Breast epithelium (tissue), 4 donors: ENCODE measurements around the gene GPR149. TPM values are rescaled to one million over a fixed set of nuclear protein-coding genes. Genes with fewer than 3 reads are reported as not detected.

ENCODE experiments used
- DNase-seq, 2 donors: peaks; one replicate each; pipeline ENCODE4 v3.0.0-alpha.2; 2019; ENCODE audit warnings: low spot score in 2 of 2
- H3K27ac ChIP-seq, 2 donors: fragments of 200-600 bp; sonication (generic) in 1 of 2; one replicate each; pipeline ENCODE4 v1.5.1; 2016 to 2019; ENCODE audit warnings: mild to moderate bottlenecking in 1 of 2
- H3K27me3 ChIP-seq, 2 donors: fragments of 200-600 bp; sonication (generic) in 1 of 2; one replicate each; pipeline versions ENCODE4 v1.5.1 to v1.6.0; 2017 to 2019; ENCODE audit warnings: control low read depth in 1 of 2, mild to moderate bottlenecking in 1 of 2
- H3K36me3 ChIP-seq: fragments of 200-600 bp; one replicate; pipeline ENCODE4 v1.5.1; 2019
- H3K4me1 ChIP-seq, 2 donors: fragments of 200-600 bp; sonication (generic); one replicate each; pipeline ENCODE4 v1.5.1; 2016 to 2019; ENCODE audit warnings: control low read depth in 1 of 2
- H3K4me3 ChIP-seq, 3 donors: fragments of 200-600 bp; sonication (generic); 1 replicate in 2 of 3; 2 replicates in 1 of 3; pipeline ENCODE4 v1.5.1; 2016 to 2019; ENCODE audit warnings: mild to moderate bottlenecking in 3 of 3, moderate library complexity in 2 of 3
- H3K9me3 ChIP-seq, 2 donors: fragments of 200-600 bp; sonication (generic) in 1 of 2; one replicate each; pipeline ENCODE4 v1.5.1; 2016 to 2019; ENCODE audit warnings: control low read depth in 1 of 2
- POLR2A ChIP-seq: fragments of 450-650 bp; IDR thresholded peaks from one replicate; pipeline ENCODE4 v1.6.1; 2016; ENCODE audit warnings: antibody characterized with exemption, mild to moderate bottlenecking, moderate library complexity
- POLR2AphosphoS5 ChIP-seq, 3 donors: sonication (generic); formaldehyde crosslinking; IDR thresholded peaks; one replicate each; pipeline ENCODE4 v1.6.1; 2017; ENCODE audit warnings: antibody characterized with exemption in 3 of 3
- intact Hi-C: fragments of 100-400 bp; cut with DNase I; formaldehyde crosslinking; loops from one replicate; pipeline ENCODE4 v1.15.1; 2023; ENCODE audit warnings: low total_unique reads
- total RNA-seq, 3 donors: library from RNA; depleted of rRNA; stranded (reverse); fragments of >200 nt; gene quantifications; one replicate each; pipeline ENCODE4 v1.1.0, GENCODE V29; 2016
- TF ChIP-seq, protein P1 (sequence below), 3 donors: fragments of 450-650 bp; IDR thresholded peaks; one replicate each; pipeline ENCODE4 v1.5.1; 2016 to 2017; ENCODE audit warnings: antibody characterized with exemption in 3 of 3, mild to moderate bottlenecking in 3 of 3, moderate library complexity in 3 of 3

The GPR149 gene
- total RNA-seq, 3 donors from 2014 or later = not detected

DNA sequence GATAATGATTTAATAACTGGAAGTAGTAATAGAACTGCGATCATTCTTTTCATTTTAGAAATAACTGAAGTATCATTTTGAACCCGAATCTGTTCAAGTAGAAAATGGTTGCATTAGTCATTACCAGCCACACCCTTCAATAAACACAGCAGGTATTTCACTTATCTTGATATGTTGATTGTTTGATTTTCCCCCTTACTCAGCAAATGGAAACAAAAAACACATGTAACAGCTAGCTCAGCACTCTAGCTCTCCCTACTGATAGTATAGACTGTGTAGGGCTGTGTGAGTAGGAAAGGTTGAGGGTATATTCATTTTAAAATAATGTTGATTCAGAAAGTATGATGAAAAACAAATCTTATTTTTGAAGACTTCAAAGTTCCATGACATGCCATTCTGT lies 1.1 kb upstream of the GPR149 start:
- intact Hi-C loops = no loop called here
- H3K9me3 ChIP-seq = no peaks in the 10 kb centered on the region
- TF ChIP-seq POLR2A (no peak), POLR2AphosphoS5 (IDR thresholded peaks at IDR 0.05) (no peak)
- TF ChIP-seq, protein P1, sequence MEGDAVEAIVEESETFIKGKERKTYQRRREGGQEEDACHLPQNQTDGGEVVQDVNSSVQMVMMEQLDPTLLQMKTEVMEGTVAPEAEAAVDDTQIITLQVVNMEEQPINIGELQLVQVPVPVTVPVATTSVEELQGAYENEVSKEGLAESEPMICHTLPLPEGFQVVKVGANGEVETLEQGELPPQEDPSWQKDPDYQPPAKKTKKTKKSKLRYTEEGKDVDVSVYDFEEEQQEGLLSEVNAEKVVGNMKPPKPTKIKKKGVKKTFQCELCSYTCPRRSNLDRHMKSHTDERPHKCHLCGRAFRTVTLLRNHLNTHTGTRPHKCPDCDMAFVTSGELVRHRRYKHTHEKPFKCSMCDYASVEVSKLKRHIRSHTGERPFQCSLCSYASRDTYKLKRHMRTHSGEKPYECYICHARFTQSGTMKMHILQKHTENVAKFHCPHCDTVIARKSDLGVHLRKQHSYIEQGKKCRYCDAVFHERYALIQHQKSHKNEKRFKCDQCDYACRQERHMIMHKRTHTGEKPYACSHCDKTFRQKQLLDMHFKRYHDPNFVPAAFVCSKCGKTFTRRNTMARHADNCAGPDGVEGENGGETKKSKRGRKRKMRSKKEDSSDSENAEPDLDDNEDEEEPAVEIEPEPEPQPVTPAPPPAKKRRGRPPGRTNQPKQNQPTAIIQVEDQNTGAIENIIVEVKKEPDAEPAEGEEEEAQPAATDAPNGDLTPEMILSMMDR (IDR thresholded peaks at IDR 0.05) = no peak

DNA sequence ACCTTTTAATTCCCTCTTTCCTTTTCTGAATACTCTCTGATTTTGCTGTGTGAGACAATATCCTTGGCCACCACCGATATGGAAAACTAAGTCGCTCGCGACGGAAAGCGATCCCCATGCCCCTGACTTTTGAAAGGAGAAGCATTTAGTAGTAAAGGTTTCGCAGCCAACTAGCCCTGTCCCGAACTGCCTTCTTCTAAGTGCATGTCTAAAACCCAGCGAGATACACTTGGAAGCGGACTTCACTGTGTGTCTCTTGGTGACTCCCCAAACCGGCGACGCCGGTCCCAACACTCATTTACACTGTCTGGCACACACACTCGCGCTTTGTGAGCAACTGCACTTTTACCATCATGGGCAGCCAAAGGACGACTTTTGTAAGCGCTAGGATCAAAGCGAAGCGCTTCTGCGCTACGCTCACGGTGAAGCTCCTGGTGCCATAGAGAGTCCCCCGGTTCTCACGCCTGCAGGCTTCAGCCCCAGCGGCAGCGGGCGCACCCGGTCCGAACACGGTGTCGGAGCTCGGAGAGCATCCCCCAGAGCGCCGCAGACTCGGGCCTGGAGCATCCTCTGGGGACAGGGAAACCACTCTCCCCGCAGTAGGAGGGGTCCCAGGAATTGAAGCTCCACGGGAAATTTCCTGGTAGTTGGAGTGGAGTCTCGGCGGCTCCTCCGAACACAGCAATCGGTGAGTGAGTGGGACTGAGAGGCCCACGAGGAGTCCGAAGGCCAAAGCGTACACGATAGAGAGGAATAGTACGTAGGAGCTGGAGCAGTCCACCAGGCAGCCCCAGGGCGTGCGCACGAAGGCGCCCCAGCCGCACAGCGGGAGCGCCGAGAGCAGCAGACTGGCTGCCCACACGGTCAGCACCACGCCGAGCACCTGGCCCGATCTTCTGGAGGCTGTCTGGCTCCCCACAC lies 1.4 kb downstream of the GPR149 start:
- DNase-seq = no peak
- H3K9me3 ChIP-seq = no peaks in the 10 kb centered on the region
- H3K4me1 ChIP-seq = no peaks in the 10 kb centered on the region
- H3K27me3 ChIP-seq = peaks cover 0 to 16% of the 10 kb centered on the region in 2 donors
- no peaks in the 10 kb centered on the region for H3K36me3 ChIP-seq
- peak overlapping the region; percentile 10 to 61 (median 40) for H3K4me3 ChIP-seq
- no peak for TF ChIP-seq POLR2A
- TF ChIP-seq POLR2AphosphoS5 (IDR thresholded peaks at IDR 0.05) = no peak
- TF ChIP-seq, protein P1 (IDR thresholded peaks at IDR 0.05) = no peak
- no peak overlapping the region for H3K27ac ChIP-seq
- intact Hi-C loops = no loop called here

More for the DNA sequence above, 1.1 kb upstream of the GPR149 start:
- no peak overlapping the region for H3K27ac ChIP-seq
- no peak overlapping the region for H3K4me3 ChIP-seq
- no peaks in the 10 kb centered on the region for H3K36me3 ChIP-seq
- DNase-seq = no peak
- no peaks in the 10 kb centered on the region for H3K4me1 ChIP-seq
- H3K27me3 ChIP-seq = peaks cover 0 to 16% of the 10 kb centered on the region in 2 donors

DNA sequence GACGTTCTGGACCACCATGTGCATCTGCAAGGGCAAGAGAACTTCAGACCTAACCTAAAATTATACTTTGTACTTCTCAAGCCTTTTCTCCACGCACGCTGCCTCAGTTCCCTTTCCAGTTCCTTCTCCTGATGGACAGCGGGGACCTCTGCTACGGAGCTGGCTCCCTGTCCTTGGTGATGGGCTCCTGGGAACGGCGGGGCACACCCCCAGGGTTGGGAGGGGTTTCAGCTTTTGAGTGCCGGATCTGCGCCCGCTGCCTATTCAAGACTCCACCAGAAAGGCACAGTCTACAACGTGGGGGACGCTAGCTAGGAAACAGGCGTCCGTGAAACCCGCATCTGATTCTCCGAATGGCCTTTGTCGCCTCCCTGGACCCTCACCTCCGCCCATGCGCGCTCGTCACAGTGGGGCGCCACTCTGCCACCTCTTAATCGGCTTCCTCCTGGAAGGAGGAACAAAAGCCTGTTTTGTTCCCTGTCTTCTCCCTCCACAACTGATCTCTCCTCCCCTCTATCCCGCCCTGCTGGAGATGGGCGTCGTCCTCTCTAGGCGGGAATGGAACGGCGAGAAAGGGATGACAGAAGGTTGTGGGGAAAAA lies 2.2 kb downstream of the GPR149 start:
- H3K9me3 ChIP-seq = no peaks in the 10 kb centered on the region
- no peaks in the 10 kb centered on the region for H3K4me1 ChIP-seq
- no peak for DNase-seq
- TF ChIP-seq POLR2A (no peak), POLR2AphosphoS5 (IDR thresholded peaks at IDR 0.05) (no peak)
- no peaks in the 10 kb centered on the region for H3K36me3 ChIP-seq
- intact Hi-C loops = no loop called here
- peaks cover 0 to 16% of the 10 kb centered on the region in 2 donors for H3K27me3 ChIP-seq
- H3K27ac ChIP-seq = no peak overlapping the region
- peak overlapping the region in 2 of 3 donors; percentile 40 to 61 for H3K4me3 ChIP-seq

DNA sequence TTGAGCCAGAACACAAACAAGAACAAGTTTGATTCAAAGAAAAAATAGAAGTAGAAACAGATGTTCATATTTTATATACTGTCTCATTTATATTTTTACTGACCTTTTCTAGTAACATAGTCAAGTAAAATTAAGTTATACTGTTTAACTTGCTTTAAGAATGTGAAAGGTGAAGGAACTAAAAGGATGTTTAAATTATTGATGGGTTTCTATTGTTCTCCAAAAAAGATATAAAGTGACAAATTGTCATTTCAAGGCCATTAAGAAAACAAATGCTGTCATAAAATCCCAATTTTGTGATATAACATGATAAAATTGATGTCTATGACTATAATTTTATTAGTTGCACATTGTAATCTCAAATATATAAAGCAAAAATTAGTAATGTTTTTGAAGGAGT lies 7.3 kb downstream of the GPR149 start:
- no peak for DNase-seq

DNA sequence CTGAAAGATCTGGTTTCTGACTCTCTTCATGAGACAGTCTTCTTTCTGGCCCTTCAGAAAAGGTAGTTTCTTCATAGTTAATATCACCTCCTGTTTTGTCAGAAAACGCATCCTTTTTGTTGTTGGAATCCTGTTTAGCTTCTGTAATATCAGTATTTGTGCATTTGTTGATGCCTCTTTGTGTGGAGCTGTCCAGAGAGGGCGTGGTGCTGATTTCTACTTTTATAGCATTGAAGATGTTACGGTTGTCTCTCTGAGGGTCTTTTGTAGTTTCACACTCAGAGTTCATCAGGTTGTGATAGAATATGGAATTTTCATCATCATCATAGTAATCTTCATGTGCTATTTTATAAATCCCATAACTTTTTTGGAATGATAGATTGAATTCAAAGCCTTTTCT lies 8.9 kb downstream of the GPR149 start:
- no peak for DNase-seq
- H3K4me3 ChIP-seq = no peak overlapping the region
- H3K36me3 ChIP-seq = no peaks in the 10 kb centered on the region
- TF ChIP-seq, protein P1 (IDR thresholded peaks at IDR 0.05) = no peak
- TF ChIP-seq POLR2AphosphoS5 (IDR thresholded peaks at IDR 0.05) (no peak), POLR2A (no peak)
- intact Hi-C loops = no loop called here
- no peaks in the 10 kb centered on the region for H3K27me3 ChIP-seq
- no peak overlapping the region for H3K27ac ChIP-seq
- H3K9me3 ChIP-seq = no peaks in the 10 kb centered on the region
- H3K4me1 ChIP-seq = no peaks in the 10 kb centered on the region

More for the DNA sequence above, 7.3 kb downstream of the GPR149 start:
- H3K9me3 ChIP-seq = no peaks in the 10 kb centered on the region
- H3K27ac ChIP-seq = no peak overlapping the region
- H3K36me3 ChIP-seq = no peaks in the 10 kb centered on the region
- intact Hi-C loops = no loop called here
- H3K27me3 ChIP-seq = peaks cover 0 to 3% of the 10 kb centered on the region in 2 donors
- H3K4me3 ChIP-seq = no peak overlapping the region
- no peaks in the 10 kb centered on the region for H3K4me1 ChIP-seq
- TF ChIP-seq POLR2A = no peak
- TF ChIP-seq, protein P1 (IDR thresholded peaks at IDR 0.05) = no peak
- no peak for TF ChIP-seq POLR2AphosphoS5 (IDR thresholded peaks at IDR 0.05)
